ENCODE data around the gene WSCD2.

The WSCD2 gene

GRCh38 chr12:108299516-108299915 lies 170.4 kb downstream of the WSCD2 start:
- no peak for DNase-seq

Measured in amygdala (tissue), 56 donors.